DMS114 treated with DMSO at 0.1 percent for 48 hours (cell line): ENCODE data around the gene CCDC190.
"Not testable (repeated sequence)": the region's sequence is repeated elsewhere in the genome, so short reads cannot be mapped to it uniquely, and the experiment has no call there.

ENCODE experiments used
- DNase-seq: peaks from one replicate; lab custom pipeline; 2025; ENCODE audit not compliant: unreplicated experiment; lab: John Stamatoyannopoulos, UW

CCDC190 gene

GRCh38 chr1:162838863-162839262 lies 22.1 kb downstream of the CCDC190 start:
- DNase-seq: no peak

- DNase-seq: no peak
Observed at GRCh38 chr1:162835157-162835899, 25.6 kb downstream of the CCDC190 start.

- no peak for DNase-seq
Observed at GRCh38 chr1:162832470-162832869, 28.5 kb downstream of the CCDC190 start.

- no peak for DNase-seq
Observed at GRCh38 chr1:162829268-162829667, 31.7 kb downstream of the CCDC190 start.

- DNase-seq: no peak
Observed at GRCh38 chr1:162823771-162824525, 37.0 kb downstream of the CCDC190 start.

GRCh38 chr1:162823231-162823630 lies 37.7 kb downstream of the CCDC190 start:
- DNase-seq: no peak

- no peak for DNase-seq
Observed at GRCh38 chr1:162822391-162823200, 38.4 kb downstream of the CCDC190 start.

- not testable (repeated sequence) for DNase-seq
Observed at GRCh38 chr1:162818666-162819065, 42.3 kb downstream of the CCDC190 start.

GRCh38 chr1:162818136-162818535 lies 42.8 kb downstream of the CCDC190 start:
- DNase-seq: not testable (repeated sequence)

- DNase-seq: not testable (repeated sequence)
Observed at GRCh38 chr1:162812357-162812756, 48.6 kb downstream of the CCDC190 start.

GRCh38 chr1:162807503-162807902 lies 53.5 kb downstream of the CCDC190 start:
- DNase-seq: not testable (repeated sequence)
